ENCODE results near the gene CLDND1. TPM values are rescaled to one million over a fixed set of nuclear protein-coding genes. Genes with fewer than 3 reads are reported as not detected.

The CLDND1 gene
- total and polyA plus RNA-seq, 2 experiments from 2014 or later, result 59.8 to 92.7 TPM

DNA sequence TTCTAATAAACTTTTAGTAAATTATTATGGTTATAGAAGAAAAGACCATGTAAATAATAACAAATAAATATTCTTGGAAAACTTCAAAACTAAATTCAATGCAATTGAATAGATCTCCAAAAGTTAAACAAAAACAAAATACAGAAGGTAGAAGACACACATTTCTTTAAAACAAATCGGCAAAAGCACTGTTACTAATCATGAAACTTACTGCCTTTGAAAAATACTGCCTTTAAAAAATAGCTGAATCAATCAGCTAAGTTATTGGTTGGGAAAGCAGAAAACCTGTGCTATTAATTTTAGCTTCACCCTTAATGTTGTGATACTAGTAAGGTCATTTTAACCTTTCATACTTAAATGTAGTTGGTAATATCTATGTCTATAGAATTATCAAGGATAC is 12.0 kb upstream of the CLDND1 start (continued):
- TF ChIP-seq, protein P1, sequence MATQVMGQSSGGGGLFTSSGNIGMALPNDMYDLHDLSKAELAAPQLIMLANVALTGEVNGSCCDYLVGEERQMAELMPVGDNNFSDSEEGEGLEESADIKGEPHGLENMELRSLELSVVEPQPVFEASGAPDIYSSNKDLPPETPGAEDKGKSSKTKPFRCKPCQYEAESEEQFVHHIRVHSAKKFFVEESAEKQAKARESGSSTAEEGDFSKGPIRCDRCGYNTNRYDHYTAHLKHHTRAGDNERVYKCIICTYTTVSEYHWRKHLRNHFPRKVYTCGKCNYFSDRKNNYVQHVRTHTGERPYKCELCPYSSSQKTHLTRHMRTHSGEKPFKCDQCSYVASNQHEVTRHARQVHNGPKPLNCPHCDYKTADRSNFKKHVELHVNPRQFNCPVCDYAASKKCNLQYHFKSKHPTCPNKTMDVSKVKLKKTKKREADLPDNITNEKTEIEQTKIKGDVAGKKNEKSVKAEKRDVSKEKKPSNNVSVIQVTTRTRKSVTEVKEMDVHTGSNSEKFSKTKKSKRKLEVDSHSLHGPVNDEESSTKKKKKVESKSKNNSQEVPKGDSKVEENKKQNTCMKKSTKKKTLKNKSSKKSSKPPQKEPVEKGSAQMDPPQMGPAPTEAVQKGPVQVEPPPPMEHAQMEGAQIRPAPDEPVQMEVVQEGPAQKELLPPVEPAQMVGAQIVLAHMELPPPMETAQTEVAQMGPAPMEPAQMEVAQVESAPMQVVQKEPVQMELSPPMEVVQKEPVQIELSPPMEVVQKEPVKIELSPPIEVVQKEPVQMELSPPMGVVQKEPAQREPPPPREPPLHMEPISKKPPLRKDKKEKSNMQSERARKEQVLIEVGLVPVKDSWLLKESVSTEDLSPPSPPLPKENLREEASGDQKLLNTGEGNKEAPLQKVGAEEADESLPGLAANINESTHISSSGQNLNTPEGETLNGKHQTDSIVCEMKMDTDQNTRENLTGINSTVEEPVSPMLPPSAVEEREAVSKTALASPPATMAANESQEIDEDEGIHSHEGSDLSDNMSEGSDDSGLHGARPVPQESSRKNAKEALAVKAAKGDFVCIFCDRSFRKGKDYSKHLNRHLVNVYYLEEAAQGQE (IDR thresholded peaks at IDR 0.05; ENCODE audit: unreplicated experiment), result no peak
- no peak for TF ChIP-seq CREB1 (CRISPR knock-in tag; IDR thresholded peaks at IDR 0.05; ENCODE audit: low read depth)
- no peak for TF ChIP-seq STAT1 (IDR thresholded peaks at IDR 0.05; ENCODE audit: unreplicated experiment)
- TF ChIP-seq, protein P2, sequence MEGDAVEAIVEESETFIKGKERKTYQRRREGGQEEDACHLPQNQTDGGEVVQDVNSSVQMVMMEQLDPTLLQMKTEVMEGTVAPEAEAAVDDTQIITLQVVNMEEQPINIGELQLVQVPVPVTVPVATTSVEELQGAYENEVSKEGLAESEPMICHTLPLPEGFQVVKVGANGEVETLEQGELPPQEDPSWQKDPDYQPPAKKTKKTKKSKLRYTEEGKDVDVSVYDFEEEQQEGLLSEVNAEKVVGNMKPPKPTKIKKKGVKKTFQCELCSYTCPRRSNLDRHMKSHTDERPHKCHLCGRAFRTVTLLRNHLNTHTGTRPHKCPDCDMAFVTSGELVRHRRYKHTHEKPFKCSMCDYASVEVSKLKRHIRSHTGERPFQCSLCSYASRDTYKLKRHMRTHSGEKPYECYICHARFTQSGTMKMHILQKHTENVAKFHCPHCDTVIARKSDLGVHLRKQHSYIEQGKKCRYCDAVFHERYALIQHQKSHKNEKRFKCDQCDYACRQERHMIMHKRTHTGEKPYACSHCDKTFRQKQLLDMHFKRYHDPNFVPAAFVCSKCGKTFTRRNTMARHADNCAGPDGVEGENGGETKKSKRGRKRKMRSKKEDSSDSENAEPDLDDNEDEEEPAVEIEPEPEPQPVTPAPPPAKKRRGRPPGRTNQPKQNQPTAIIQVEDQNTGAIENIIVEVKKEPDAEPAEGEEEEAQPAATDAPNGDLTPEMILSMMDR (conservative IDR thresholded peaks at IDR 0.05; ENCODE audit: low read depth in 2 of 2), result no peak
- TF ChIP-seq POLR2AphosphoS5 (IDR thresholded peaks at IDR 0.05; ENCODE audit: low read depth), result no peak
- no peak for TF ChIP-seq NANOG (IDR thresholded peaks at IDR 0.05; ENCODE audit: borderline replicate concordance)
- TF ChIP-seq ZNF114 (CRISPR knock-in tag; IDR thresholded peaks at IDR 0.05), result no peak
- no peak for TF ChIP-seq EZH2 (IDR thresholded peaks at IDR 0.05; ENCODE audit: low read depth, unreplicated experiment)

DNA sequence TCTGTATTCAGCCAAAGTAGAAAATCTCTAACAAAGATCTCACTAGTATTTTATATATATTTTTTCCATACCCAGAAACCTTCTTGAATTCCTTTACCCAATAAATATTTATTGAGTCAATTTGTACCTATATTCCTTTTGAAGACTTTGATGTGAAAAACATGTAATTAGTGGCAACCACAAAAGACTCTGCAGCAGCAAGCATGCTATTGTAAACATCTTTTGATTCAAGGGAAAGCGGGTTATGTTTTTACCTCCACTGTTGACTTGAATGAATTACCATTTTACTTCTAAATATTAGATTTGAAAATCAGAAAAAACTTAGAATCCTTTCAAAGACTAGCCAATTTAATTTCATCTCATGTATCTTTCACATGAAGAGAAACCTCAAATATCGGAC is 11.5 kb upstream of the CLDND1 start:
- Histone ChIP-seq H3K4me1 (ENCODE audit: insufficient read depth) (no peaks in the 10 kb centered on the region), H3F3A (replicated peaks; ENCODE audit: low read depth) (no peaks in the 10 kb centered on the region), H3K9me2 (ENCODE audit: insufficient read depth) (no peaks in the 10 kb centered on the region), H2AFZ (no peak overlapping the region), H3K27me3 (ENCODE audit: insufficient read depth) (no peaks in the 10 kb centered on the region), H3K4me2 (no peak overlapping the region), H3K79me2 (replicated peaks; ENCODE audit: insufficient read depth) (no peaks in the 10 kb centered on the region), H3K4me3 (no peak overlapping the region), H3K36me3 (ENCODE audit: insufficient read depth) (no peaks in the 10 kb centered on the region), H3K27ac (ENCODE audit: low read depth) (no peak overlapping the region), H4K20me1 (replicated peaks; ENCODE audit: insufficient read depth) (no peaks in the 10 kb centered on the region)
- Mint-ChIP-seq H3K4me1 (no peaks in the 10 kb centered on the region), H3K9me3 (no peaks in the 10 kb centered on the region), H3K27ac (no peak overlapping the region), H3K4me3 (no peak overlapping the region), H3K27me3 (ENCODE audit: insufficient read depth, low read depth, poor library complexity) (peaks cover 2% of the 10 kb centered on the region), H3K36me3 (ENCODE audit: low read depth) (no peaks in the 10 kb centered on the region)
- ATAC-seq (no peak), DNase-seq (ENCODE audit: low spot score) (no peak)
- TF ChIP-seq POLR2AphosphoS5 (IDR thresholded peaks at IDR 0.05; ENCODE audit: low read depth), result no peak
- no peak for TF ChIP-seq JUNB (IDR thresholded peaks at IDR 0.05; ENCODE audit: unreplicated experiment)
- no peak for TF ChIP-seq EZH2 (IDR thresholded peaks at IDR 0.05; ENCODE audit: low read depth, unreplicated experiment)
- no peak for TF ChIP-seq CREB1 (CRISPR knock-in tag; IDR thresholded peaks at IDR 0.05; ENCODE audit: low read depth)
- TF ChIP-seq, protein P3, sequence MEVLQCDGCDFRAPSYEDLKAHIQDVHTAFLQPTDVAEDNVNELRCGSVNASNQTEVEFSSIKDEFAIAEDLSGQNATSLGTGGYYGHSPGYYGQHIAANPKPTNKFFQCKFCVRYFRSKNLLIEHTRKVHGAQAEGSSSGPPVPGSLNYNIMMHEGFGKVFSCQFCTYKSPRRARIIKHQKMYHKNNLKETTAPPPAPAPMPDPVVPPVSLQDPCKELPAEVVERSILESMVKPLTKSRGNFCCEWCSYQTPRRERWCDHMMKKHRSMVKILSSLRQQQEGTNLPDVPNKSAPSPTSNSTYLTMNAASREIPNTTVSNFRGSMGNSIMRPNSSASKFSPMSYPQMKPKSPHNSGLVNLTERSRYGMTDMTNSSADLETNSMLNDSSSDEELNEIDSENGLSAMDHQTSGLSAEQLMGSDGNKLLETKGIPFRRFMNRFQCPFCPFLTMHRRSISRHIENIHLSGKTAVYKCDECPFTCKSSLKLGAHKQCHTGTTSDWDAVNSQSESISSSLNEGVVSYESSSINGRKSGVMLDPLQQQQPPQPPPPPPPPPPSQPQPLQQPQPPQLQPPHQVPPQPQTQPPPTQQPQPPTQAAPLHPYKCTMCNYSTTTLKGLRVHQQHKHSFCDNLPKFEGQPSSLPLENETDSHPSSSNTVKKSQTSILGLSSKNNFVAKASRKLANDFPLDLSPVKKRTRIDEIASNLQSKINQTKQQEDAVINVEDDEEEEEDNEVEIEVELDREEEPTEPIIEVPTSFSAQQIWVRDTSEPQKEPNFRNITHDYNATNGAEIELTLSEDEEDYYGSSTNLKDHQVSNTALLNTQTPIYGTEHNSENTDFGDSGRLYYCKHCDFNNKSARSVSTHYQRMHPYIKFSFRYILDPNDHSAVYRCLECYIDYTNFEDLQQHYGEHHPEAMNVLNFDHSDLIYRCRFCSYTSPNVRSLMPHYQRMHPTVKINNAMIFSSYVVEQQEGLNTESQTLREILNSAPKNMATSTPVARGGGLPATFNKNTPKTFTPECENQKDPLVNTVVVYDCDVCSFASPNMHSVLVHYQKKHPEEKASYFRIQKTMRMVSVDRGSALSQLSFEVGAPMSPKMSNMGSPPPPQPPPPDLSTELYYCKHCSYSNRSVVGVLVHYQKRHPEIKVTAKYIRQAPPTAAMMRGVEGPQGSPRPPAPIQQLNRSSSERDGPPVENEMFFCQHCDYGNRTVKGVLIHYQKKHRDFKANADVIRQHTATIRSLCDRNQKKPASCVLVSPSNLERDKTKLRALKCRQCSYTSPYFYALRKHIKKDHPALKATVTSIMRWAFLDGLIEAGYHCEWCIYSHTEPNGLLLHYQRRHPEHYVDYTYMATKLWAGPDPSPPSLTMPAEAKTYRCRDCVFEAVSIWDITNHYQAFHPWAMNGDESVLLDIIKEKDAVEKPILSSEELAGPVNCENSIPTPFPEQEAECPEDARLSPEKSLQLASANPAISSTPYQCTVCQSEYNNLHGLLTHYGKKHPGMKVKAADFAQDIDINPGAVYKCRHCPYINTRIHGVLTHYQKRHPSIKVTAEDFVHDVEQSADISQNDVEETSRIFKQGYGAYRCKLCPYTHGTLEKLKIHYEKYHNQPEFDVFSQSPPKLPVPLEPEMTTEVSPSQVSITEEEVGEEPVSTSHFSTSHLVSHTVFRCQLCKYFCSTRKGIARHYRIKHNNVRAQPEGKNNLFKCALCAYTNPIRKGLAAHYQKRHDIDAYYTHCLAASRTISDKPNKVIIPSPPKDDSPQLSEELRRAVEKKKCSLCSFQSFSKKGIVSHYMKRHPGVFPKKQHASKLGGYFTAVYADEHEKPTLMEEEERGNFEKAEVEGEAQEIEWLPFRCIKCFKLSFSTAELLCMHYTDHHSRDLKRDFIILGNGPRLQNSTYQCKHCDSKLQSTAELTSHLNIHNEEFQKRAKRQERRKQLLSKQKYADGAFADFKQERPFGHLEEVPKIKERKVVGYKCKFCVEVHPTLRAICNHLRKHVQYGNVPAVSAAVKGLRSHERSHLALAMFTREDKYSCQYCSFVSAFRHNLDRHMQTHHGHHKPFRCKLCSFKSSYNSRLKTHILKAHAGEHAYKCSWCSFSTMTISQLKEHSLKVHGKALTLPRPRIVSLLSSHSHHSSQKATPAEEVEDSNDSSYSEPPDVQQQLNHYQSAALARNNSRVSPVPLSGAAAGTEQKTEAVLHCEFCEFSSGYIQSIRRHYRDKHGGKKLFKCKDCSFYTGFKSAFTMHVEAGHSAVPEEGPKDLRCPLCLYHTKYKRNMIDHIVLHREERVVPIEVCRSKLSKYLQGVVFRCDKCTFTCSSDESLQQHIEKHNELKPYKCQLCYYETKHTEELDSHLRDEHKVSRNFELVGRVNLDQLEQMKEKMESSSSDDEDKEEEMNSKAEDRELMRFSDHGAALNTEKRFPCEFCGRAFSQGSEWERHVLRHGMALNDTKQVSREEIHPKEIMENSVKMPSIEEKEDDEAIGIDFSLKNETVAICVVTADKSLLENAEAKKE (CRISPR knock-in tag; IDR thresholded peaks at IDR 0.05), result no peak
- no peak for TF ChIP-seq ZNF331 (CRISPR knock-in tag; IDR thresholded peaks at IDR 0.05; ENCODE audit: low read depth)
- TF ChIP-seq, protein P4, sequence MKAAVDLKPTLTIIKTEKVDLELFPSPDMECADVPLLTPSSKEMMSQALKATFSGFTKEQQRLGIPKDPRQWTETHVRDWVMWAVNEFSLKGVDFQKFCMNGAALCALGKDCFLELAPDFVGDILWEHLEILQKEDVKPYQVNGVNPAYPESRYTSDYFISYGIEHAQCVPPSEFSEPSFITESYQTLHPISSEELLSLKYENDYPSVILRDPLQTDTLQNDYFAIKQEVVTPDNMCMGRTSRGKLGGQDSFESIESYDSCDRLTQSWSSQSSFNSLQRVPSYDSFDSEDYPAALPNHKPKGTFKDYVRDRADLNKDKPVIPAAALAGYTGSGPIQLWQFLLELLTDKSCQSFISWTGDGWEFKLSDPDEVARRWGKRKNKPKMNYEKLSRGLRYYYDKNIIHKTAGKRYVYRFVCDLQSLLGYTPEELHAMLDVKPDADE (IDR thresholded peaks at IDR 0.05), result no peak

Data from GM23338 (cell line).